Suprapubic skin (tissue), 4 donors: Measurements from ENCODE around the gene C5orf22.

Source experiments
- POLR2A ChIP-seq, 2 donors: fragments of 450-650 bp; IDR thresholded peaks; one replicate each; pipeline ENCODE4 v1.6.1; 2017; ENCODE audit warnings: antibody characterized with exemption in 2 of 2, mild to moderate bottlenecking in 2 of 2, moderate library complexity in 2 of 2
- POLR2AphosphoS5 ChIP-seq, 3 donors: sonication (generic); formaldehyde crosslinking; IDR thresholded peaks; one replicate each; pipeline ENCODE4 v1.6.1; 2017; ENCODE audit warnings: antibody characterized with exemption in 3 of 3
- TF ChIP-seq, protein P1 (sequence below), 2 donors: fragments of 200-600 bp in 1 of 2; fragments of 450-650 bp in 1 of 2; sonication (generic) in 1 of 2; IDR thresholded peaks; one replicate each; pipeline ENCODE4 v1.5.1; 2016 to 2019; ENCODE audit warnings: antibody characterized with exemption in 2 of 2, mild to moderate bottlenecking in 1 of 2, moderate library complexity in 1 of 2

DNA sequence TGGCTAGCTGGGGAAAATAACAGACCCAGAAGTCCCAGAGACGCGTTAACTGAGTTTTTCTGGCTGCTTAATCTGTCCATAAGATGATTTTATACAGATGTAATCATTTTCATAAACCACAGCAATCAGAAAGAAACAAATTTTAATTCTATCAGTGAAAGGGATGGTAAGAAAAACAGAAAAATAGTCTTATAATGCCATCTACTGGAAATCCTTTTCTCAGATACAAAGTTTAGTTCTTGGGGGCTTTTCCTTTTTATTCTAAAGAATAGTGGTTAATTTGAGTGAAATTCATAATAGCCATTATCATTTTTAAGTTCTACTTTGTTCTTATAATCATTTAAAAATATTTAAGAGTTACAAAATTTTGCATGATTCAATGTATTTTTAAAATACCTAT is 44.6 kb upstream of the C5orf22 start:
- TF ChIP-seq, protein P1, sequence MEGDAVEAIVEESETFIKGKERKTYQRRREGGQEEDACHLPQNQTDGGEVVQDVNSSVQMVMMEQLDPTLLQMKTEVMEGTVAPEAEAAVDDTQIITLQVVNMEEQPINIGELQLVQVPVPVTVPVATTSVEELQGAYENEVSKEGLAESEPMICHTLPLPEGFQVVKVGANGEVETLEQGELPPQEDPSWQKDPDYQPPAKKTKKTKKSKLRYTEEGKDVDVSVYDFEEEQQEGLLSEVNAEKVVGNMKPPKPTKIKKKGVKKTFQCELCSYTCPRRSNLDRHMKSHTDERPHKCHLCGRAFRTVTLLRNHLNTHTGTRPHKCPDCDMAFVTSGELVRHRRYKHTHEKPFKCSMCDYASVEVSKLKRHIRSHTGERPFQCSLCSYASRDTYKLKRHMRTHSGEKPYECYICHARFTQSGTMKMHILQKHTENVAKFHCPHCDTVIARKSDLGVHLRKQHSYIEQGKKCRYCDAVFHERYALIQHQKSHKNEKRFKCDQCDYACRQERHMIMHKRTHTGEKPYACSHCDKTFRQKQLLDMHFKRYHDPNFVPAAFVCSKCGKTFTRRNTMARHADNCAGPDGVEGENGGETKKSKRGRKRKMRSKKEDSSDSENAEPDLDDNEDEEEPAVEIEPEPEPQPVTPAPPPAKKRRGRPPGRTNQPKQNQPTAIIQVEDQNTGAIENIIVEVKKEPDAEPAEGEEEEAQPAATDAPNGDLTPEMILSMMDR (IDR thresholded peaks at IDR 0.05) = no peak
- TF ChIP-seq POLR2AphosphoS5 (IDR thresholded peaks at IDR 0.05) (no peak), POLR2A (IDR thresholded peaks at IDR 0.05) (no peak)
